ENCODE measurements around the gene SLC2A11. TPM values are rescaled to one million over a fixed set of nuclear protein-coding genes. Genes with fewer than 3 reads are reported as not detected.

Gene SLC2A11
- total and polyA plus RNA-seq, 10 of the 15 experiments (the other 5 are each of a cell fraction or from before 2014, with no cell fraction given), result 0.98 to 18.3 (median 8.6) TPM

DNA sequence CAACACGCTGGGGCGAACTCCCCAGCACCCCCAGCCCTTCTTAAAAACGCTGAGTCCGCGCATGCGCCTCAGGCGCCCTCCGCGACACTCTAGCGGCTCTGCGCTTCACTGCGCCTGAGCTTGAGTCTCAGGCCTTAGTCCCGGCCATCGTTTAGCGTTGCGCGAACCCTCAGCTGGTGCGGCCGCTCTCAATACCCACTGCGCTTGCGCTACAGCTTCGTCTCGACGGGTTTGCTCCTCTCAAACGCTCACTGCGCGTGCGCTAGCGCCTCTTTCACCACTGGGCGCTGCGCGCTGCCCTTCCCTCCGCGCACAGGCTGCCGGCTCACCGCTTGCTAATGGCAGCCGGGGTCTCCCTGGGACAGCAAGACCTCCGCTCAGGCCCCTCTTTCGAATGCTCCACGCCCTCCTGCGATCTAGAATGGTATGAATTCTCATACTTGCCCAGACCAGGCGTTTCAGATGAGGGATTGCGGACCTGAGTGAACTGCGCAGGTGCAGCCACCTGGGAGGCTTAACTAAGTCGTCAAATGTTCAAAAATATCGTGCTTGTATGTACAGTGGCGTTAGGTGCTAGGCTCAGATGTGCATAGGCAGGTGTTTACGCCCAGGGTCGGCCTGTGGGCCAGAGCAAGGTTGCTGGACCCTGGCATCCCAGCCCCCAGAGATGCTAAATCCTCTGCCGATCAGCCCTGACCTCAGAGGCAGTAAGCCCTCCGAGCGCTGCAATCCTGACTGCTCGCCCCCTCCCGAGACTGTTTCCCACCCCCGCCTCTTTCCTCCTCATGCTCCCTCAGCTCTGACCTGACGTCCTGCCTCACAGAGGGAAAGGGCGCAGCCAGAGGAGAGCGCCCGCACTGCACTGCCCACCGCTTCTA lies at the start of gene SLC2A11 (continued):
- TF ChIP-seq, protein P1, sequence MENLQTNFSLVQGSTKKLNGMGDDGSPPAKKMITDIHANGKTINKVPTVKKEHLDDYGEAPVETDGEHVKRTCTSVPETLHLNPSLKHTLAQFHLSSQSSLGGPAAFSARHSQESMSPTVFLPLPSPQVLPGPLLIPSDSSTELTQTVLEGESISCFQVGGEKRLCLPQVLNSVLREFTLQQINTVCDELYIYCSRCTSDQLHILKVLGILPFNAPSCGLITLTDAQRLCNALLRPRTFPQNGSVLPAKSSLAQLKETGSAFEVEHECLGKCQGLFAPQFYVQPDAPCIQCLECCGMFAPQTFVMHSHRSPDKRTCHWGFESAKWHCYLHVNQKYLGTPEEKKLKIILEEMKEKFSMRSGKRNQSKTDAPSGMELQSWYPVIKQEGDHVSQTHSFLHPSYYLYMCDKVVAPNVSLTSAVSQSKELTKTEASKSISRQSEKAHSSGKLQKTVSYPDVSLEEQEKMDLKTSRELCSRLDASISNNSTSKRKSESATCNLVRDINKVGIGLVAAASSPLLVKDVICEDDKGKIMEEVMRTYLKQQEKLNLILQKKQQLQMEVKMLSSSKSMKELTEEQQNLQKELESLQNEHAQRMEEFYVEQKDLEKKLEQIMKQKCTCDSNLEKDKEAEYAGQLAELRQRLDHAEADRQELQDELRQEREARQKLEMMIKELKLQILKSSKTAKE (IDR thresholded peaks at IDR 0.05; ENCODE audit: low read depth, poor library complexity, severe bottlenecking), result no peak
- TF ChIP-seq SIX5 (IDR thresholded peaks at IDR 0.05; ENCODE audit: low read depth, low read length, severe bottlenecking) (no peak), PAX8 (IDR thresholded peaks at IDR 0.05) (no peak), ZNF274 (IDR thresholded peaks at IDR 0.05; ENCODE audit: insufficient read depth, insufficient read length) (no peak), MEF2A (IDR thresholded peaks at IDR 0.05; ENCODE audit: insufficient read depth, low read depth, low read length) (no peak), FOXK2 (IDR thresholded peaks at IDR 0.05) (no peak), HDGF (IDR thresholded peaks at IDR 0.05) (peak; percentile 88), STAT3 (IDR thresholded peaks at IDR 0.05; ENCODE audit: low read depth, low read length) (no peak), SREBF2 (IDR thresholded peaks at IDR 0.05; ENCODE audit: low read length) (no peak), NFYA (IDR thresholded peaks at IDR 0.05; ENCODE audit: borderline replicate concordance, low read depth, low read length) (no peak), SMARCA5 (IDR thresholded peaks at IDR 0.05) (no peak; the same call in 1 of the 2 replicates)
- TF ChIP-seq, protein P2, sequence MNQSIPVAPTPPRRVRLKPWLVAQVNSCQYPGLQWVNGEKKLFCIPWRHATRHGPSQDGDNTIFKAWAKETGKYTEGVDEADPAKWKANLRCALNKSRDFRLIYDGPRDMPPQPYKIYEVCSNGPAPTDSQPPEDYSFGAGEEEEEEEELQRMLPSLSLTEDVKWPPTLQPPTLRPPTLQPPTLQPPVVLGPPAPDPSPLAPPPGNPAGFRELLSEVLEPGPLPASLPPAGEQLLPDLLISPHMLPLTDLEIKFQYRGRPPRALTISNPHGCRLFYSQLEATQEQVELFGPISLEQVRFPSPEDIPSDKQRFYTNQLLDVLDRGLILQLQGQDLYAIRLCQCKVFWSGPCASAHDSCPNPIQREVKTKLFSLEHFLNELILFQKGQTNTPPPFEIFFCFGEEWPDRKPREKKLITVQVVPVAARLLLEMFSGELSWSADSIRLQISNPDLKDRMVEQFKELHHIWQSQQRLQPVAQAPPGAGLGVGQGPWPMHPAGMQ (IDR thresholded peaks at IDR 0.05; ENCODE audit: borderline replicate concordance), result no peak
- TF ChIP-seq, protein P3, sequence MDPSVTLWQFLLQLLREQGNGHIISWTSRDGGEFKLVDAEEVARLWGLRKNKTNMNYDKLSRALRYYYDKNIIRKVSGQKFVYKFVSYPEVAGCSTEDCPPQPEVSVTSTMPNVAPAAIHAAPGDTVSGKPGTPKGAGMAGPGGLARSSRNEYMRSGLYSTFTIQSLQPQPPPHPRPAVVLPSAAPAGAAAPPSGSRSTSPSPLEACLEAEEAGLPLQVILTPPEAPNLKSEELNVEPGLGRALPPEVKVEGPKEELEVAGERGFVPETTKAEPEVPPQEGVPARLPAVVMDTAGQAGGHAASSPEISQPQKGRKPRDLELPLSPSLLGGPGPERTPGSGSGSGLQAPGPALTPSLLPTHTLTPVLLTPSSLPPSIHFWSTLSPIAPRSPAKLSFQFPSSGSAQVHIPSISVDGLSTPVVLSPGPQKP (IDR thresholded peaks at IDR 0.05; ENCODE audit: low read depth, low read length), result no peak
- TF ChIP-seq, protein P4, sequence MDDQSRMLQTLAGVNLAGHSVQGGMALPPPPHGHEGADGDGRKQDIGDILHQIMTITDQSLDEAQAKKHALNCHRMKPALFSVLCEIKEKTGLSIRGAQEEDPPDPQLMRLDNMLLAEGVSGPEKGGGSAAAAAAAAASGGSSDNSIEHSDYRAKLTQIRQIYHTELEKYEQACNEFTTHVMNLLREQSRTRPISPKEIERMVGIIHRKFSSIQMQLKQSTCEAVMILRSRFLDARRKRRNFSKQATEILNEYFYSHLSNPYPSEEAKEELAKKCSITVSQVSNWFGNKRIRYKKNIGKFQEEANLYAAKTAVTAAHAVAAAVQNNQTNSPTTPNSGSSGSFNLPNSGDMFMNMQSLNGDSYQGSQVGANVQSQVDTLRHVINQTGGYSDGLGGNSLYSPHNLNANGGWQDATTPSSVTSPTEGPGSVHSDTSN (IDR thresholded peaks at IDR 0.05; ENCODE audit: insufficient replicate concordance, low read depth, low read length), result peak; percentile 23
- TF ChIP-seq, protein P5, sequence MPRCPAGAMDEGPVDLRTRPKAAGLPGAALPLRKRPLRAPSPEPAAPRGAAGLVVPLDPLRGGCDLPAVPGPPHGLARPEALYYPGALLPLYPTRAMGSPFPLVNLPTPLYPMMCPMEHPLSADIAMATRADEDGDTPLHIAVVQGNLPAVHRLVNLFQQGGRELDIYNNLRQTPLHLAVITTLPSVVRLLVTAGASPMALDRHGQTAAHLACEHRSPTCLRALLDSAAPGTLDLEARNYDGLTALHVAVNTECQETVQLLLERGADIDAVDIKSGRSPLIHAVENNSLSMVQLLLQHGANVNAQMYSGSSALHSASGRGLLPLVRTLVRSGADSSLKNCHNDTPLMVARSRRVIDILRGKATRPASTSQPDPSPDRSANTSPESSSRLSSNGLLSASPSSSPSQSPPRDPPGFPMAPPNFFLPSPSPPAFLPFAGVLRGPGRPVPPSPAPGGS (IDR thresholded peaks at IDR 0.05; ENCODE audit: borderline replicate concordance, insufficient read depth, low read depth, low read length, poor library complexity, severe bottlenecking), result no peak

Data from GM12878 (cell line).